H1 (cell line): ENCODE results near the gene GNG7. TPM values are rescaled to one million over a fixed set of nuclear protein-coding genes. Genes with fewer than 3 reads are reported as not detected.

Experiments used
- ATF3 ChIP-seq: IDR thresholded peaks from 2 replicates; pipeline ENCODE4 v1.6.1; 2011; ENCODE audit warnings: low read depth, mild to moderate bottlenecking, low read length; ENCODE audit not compliant: insufficient read depth
- BCL11A ChIP-seq, 2 experiments: IDR thresholded peaks; one replicate each; pipeline ENCODE4 v1.6.1; 2011; ENCODE audit warnings: low read depth in 2 of 2, low read length in 2 of 2, mild to moderate bottlenecking in 2 of 2
- BRCA1 ChIP-seq: IDR thresholded peaks from 2 replicates; pipeline ENCODE4 v1.6.1; 2012; ENCODE audit warnings: low read depth, low read length, improper control_type of control experiment
- CBX8 ChIP-seq: fragments of 300-800, 300-1000 bp; sonication (generic); IDR thresholded peaks from 2 replicates; pipeline ENCODE4 v1.7.1; 2016; ENCODE audit warnings: low read depth, low read length, borderline replicate concordance
- CEBPB ChIP-seq: IDR thresholded peaks from 2 replicates; pipeline ENCODE4 v1.6.1; 2012; ENCODE audit warnings: low read depth, low read length
- E2F6 ChIP-seq: IDR thresholded peaks from 2 replicates; pipeline ENCODE4 v1.6.1; 2012; ENCODE audit warnings: inconsistent platforms
- EZH2 ChIP-seq: fragments of 200-600 bp; sonication (generic); IDR thresholded peaks from 2 replicates; pipeline ENCODE4 v1.7.1; 2012; ENCODE audit warnings: low read depth, mild to moderate bottlenecking, moderate library complexity, low read length, inconsistent platforms; ENCODE audit not compliant: severe bottlenecking
- GABPA ChIP-seq: IDR thresholded peaks from 2 replicates; pipeline ENCODE4 v1.6.1; 2011; ENCODE audit warnings: mild to moderate bottlenecking, low read length, moderate library complexity, borderline replicate concordance; ENCODE audit not compliant: insufficient read depth
- HDAC2 ChIP-seq, 2 experiments: fragments of 300-600 bp in 1 of 2; sonication (generic) in 1 of 2; IDR thresholded peaks; 2 replicates each; pipeline ENCODE4 v1.6.1; 2011 to 2012; ENCODE audit warnings: low read depth in 2 of 2, low read length in 2 of 2, mild to moderate bottlenecking in 2 of 2, moderate library complexity in 2 of 2, borderline replicate concordance in 1 of 2, inconsistent platforms in 1 of 2
- HDAC6 ChIP-seq: IDR thresholded peaks from one replicate; pipeline ENCODE4 v1.7.1; 2012; ENCODE audit warnings: low read depth, mild to moderate bottlenecking, inconsistent platforms, low read length, moderate library complexity
- JUND ChIP-seq: IDR thresholded peaks from 2 replicates; pipeline ENCODE4 v1.6.1; 2011; ENCODE audit warnings: mild to moderate bottlenecking, improper control_type of control experiment, low read length
- KDM1A ChIP-seq: fragments of 200-600, 300-600 bp; sonication (generic); IDR thresholded peaks from 2 replicates; pipeline ENCODE4 v1.7.1; 2016; ENCODE audit warnings: mild to moderate bottlenecking, low read length, borderline replicate concordance
- MAFK ChIP-seq: IDR thresholded peaks from 2 replicates; pipeline ENCODE4 v1.6.1; 2012; ENCODE audit warnings: low read depth, mild to moderate bottlenecking, improper control_type of control experiment, low read length
- MAX ChIP-seq: IDR thresholded peaks from 2 replicates; pipeline ENCODE4 v1.6.1; 2012; ENCODE audit warnings: inconsistent platforms
- POLR2AphosphoS5 ChIP-seq: IDR thresholded peaks from 2 replicates; pipeline ENCODE4 v1.6.1; 2011; ENCODE audit warnings: low read depth, low read length
- RBBP5 ChIP-seq: IDR thresholded peaks from 2 replicates; pipeline ENCODE4 v1.7.1; 2012; ENCODE audit warnings: low read depth, mild to moderate bottlenecking, inconsistent platforms, low read length, moderate library complexity, borderline replicate concordance
- RNF2 ChIP-seq: fragments of 200-900, 300-1000 bp; sonication (generic); IDR thresholded peaks from 2 replicates; pipeline ENCODE4 v1.7.1; 2016; ENCODE audit warnings: borderline replicate concordance, low read depth, mild to moderate bottlenecking, antibody characterized with exemption, low read length; ENCODE audit not compliant: poor library complexity, severe bottlenecking; ENCODE audit errors: missing control alignments
- SP2 ChIP-seq: IDR thresholded peaks from 2 replicates; pipeline ENCODE4 v1.6.1; 2012; ENCODE audit warnings: mild to moderate bottlenecking, low read length, inconsistent platforms
- SRF ChIP-seq: IDR thresholded peaks from 2 replicates; pipeline ENCODE4 v1.6.1; 2011; ENCODE audit warnings: mild to moderate bottlenecking, low read depth, low read length, moderate library complexity
- USF2 ChIP-seq: IDR thresholded peaks from 2 replicates; pipeline ENCODE4 v1.6.1; 2011; ENCODE audit warnings: low read length, improper control_type of control experiment
- YY1 ChIP-seq: IDR thresholded peaks from 2 replicates; pipeline ENCODE4 v1.6.1; 2011; ENCODE audit warnings: low read depth, mild to moderate bottlenecking, low read length
- polyA plus RNA-seq, 7 experiments: library from polyadenylated mRNA; depleted of rRNA in 3 of 7; stranded (reverse) in 5 of 7; unstranded in 2 of 7; fragments of >200 nt in 5 of 7; fragments of 200-250 nt in 2 of 7; gene quantifications; 1 replicate in 5 of 7; 2 replicates in 1 of 7; 4 replicates in 1 of 7; pipeline versions ENCODE4 v1.2.1 to v1.2.3, GENCODE V29; 2011 to 2013; ENCODE audit warnings: missing spikeins in 2 of 7, mixed read lengths in 2 of 7
- total RNA-seq: library from RNA; stranded (reverse); fragmentation: NEBNext Ultra II Directional; extraction: Animal tissue kit (Norgen Biotek cat#: 25700); gene quantifications from 2 replicates; pipeline ENCODE4 v1.2.1, GENCODE V29; 2021

The GNG7 gene
- total and polyA plus RNA-seq, 2 of the 8 experiments (the other 6 are each of a cell fraction or from before 2014, with no cell fraction given): 2.8 to 7.8 TPM

- TF ChIP-seq ATF3 (no peak), MAX (peak; percentile 12; the same call in 1 of the 2 replicates), HDAC2 (IDR thresholded peaks at IDR 0.05; ENCODE audit: borderline replicate concordance in 1 of 2, low read depth in 2 of 2, low read length in 2 of 2) (no peak), RNF2 (no peak), USF2 (no peak), JUND (peak; percentile 36; the same call in 1 of the 2 replicates), HDAC6 (no peak), GABPA (no peak), CBX8 (no peak), BCL11A (IDR thresholded peaks at IDR 0.05; ENCODE audit: low read depth in 2 of 2, low read length in 2 of 2) (no peak), YY1 (peak; percentile 52; the same call in 1 of the 2 replicates), SRF (no peak), BRCA1 (no peak), MAFK (no peak), CEBPB (no peak), E2F6 (no peak), EZH2 (no peak), KDM1A (no peak), POLR2AphosphoS5 (no peak), SP2 (no peak), RBBP5 (no peak)
Observed at GRCh38 chr19:2610637-2611482, 91.6 kb downstream of the GNG7 start (continued).
